GM21619 (cell line): ENCODE results near the gene PLXNB2.

ENCODE experiments used
- ATAC-seq: cut with Tn5 transposase; IDR thresholded peaks from one replicate; pipeline ENCODE4 v1.9.1; 2021; ENCODE audit not compliant: unreplicated experiment

The PLXNB2 gene

GRCh38 chr22:50253046-50253915 lies 54.2 kb downstream of the PLXNB2 start:
- no peak for ATAC-seq

- no peak for ATAC-seq
These were observed 55.1 kb downstream of the PLXNB2 start for GRCh38 chr22:50252082-50253045.

- no peak for ATAC-seq
These were observed 55.9 kb downstream of the PLXNB2 start for GRCh38 chr22:50251477-50252081.

GRCh38 chr22:50250555-50251476 lies 56.6 kb downstream of the PLXNB2 start, which contains the start of gene HDAC10:
TSS of gene HDAC10 (minus strand) at chr22:50251265. CDS start at chr22:50251032, 233 bp downstream.
- peak; percentile 48 for ATAC-seq

GRCh38 chr22:50250249-50250554 lies 57.2 kb downstream of the PLXNB2 start:
- ATAC-seq: no peak

GRCh38 chr22:50249341-50250248 lies 57.9 kb downstream of the PLXNB2 start:
- no peak for ATAC-seq

GRCh38 chr22:50248196-50249081 lies 59.0 kb downstream of the PLXNB2 start:
- no peak for ATAC-seq

GRCh38 chr22:50247748-50248147 lies 59.7 kb downstream of the PLXNB2 start:
- ATAC-seq: no peak

- no peak for ATAC-seq
These were observed 60.9 kb downstream of the PLXNB2 start for GRCh38 chr22:50246242-50247175.

- peak; percentile 2 for ATAC-seq
These were observed 62.0 kb downstream of the PLXNB2 start for GRCh38 chr22:50245214-50246072.

- ATAC-seq: peak; percentile 58
These were observed 62.8 kb downstream of the PLXNB2 start, which contains the start of gene TUBGCP6 for GRCh38 chr22:50244420-50245213. TSS of gene TUBGCP6 (minus strand) at chr22:50245023. CDS start at chr22:50244459, 564 bp downstream.

GRCh38 chr22:50243685-50244419 lies 63.6 kb downstream of the PLXNB2 start:
- ATAC-seq: no peak

- no peak for ATAC-seq
These were observed 65.0 kb downstream of the PLXNB2 start for GRCh38 chr22:50242406-50242949.

- no peak for ATAC-seq
These were observed 68.7 kb downstream of the PLXNB2 start for GRCh38 chr22:50238755-50239154.
